VCaP (cell line): Measurements from ENCODE around the gene TRPM6.
"Not testable (repeated sequence)": the region's sequence is repeated elsewhere in the genome, so short reads cannot be mapped to it uniquely, and the experiment has no call there.

Source experiments
- H3K27ac ChIP-seq: fragments of 450-650 bp; 2 replicates; pipeline ENCODE4 v1.5.1; 2017
- CTCF ChIP-seq: fragments of 450-650 bp; conservative IDR thresholded peaks from 2 replicates; pipeline ENCODE4 v1.5.1; 2017; ENCODE audit warnings: mild to moderate bottlenecking, moderate library complexity

TRPM6 gene

GRCh38 chr9:74867483-74867882 is 20.2 kb downstream of the TRPM6 start:
- no peak for TF ChIP-seq CTCF
- no peak overlapping the region for H3K27ac ChIP-seq

- peak overlapping the region; percentile 26; the same call in 1 of the 2 replicates for H3K27ac ChIP-seq
- no peak for TF ChIP-seq CTCF
Observed at GRCh38 chr9:74865177-74865576, 22.5 kb downstream of the TRPM6 start.

- no peak overlapping the region for H3K27ac ChIP-seq
- no peak for TF ChIP-seq CTCF
Observed at GRCh38 chr9:74861773-74862474, 25.8 kb downstream of the TRPM6 start.

GRCh38 chr9:74861071-74861470 is 26.6 kb downstream of the TRPM6 start:
- TF ChIP-seq CTCF, result no peak
- H3K27ac ChIP-seq, result no peak overlapping the region

GRCh38 chr9:74860247-74860646 is 27.5 kb downstream of the TRPM6 start:
- not testable (repeated sequence) for H3K27ac ChIP-seq

GRCh38 chr9:74859786-74860185 is 27.9 kb downstream of the TRPM6 start:
- no peak overlapping the region for H3K27ac ChIP-seq
- no peak for TF ChIP-seq CTCF

- H3K27ac ChIP-seq, result no peak overlapping the region
- TF ChIP-seq CTCF, result no peak
Observed at GRCh38 chr9:74858751-74859414, 28.8 kb downstream of the TRPM6 start.

- H3K27ac ChIP-seq, result no peak overlapping the region
- no peak for TF ChIP-seq CTCF
Observed at GRCh38 chr9:74856989-74857388, 30.7 kb downstream of the TRPM6 start.
